ENCODE measurements around the gene EPB41L4B.
"Not testable (repeated sequence)": the region's sequence is repeated elsewhere in the genome, so short reads cannot be mapped to it uniquely, and the experiment has no call there.

EPB41L4B gene

GRCh38 chr9:109244179-109245132, 76.4 kb downstream of the EPB41L4B start:
- DNase-seq (ENCODE audit: low read depth) = no peak

DNA sequence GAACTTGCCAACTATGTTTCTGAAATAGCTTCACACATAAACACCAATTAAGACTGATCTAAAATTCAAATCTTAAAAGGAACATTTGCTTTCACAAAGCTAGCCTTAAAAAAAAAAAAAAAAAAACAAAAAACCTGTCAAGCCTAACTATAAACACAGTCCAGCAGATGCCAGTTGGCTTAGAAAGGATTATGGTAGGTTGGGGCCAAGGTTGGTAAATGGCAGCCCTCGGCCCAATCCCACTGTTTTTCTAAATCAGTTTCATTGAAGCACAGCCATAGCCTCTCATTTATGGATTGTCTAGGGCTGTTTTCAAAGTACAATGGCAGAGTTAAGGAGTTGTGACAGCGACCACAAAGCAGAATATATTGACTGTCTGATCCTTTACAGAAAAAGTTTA, 78.1 kb downstream of the EPB41L4B start:
- DNase-seq (ENCODE audit: low read depth) = no peak

- DNase-seq (ENCODE audit: low read depth) = no peak
Measured at GRCh38 chr9:109242014-109242413, 78.8 kb downstream of the EPB41L4B start.

DNA sequence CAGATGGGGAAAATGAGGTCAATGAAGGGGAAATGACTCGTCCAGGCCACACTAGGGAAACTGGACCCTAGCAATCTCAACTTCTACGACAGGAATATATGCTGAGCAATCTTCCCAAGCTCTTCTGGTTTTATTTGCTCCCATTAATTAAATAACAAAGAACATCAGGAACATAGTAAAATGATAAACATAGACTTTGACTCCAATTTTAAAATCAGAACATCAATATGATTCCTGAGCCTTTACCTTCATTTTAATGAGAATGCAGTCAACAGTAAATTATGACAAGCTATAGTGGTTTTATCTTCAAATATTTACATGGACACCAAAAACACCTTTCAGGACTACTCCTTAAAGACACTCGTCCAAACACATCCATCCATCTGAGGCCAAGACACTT, 79.7 kb downstream of the EPB41L4B start:
- DNase-seq (ENCODE audit: low read depth) = no peak

- no peak for DNase-seq (ENCODE audit: low read depth)
Measured at GRCh38 chr9:109239240-109239639, 81.6 kb downstream of the EPB41L4B start.

DNA sequence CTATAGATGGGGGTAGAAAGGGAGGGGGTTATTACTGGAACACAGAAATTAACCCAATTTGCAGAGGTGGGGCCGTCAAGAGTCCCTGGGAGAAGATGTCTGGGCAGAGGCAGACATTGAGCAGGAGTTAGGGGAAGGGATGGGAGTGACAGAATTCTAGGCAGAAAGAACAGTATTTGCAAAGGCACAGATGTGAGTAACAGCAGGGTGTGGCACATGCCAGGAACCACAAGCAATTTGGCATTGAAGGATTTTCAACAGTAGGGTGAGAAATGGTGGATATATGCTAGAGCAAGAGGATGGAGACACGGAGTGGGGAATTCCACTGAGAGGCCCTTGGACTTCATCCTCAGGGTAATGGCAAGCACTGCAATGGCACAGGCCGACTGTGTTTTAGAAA, 82.2 kb downstream of the EPB41L4B start:
- DNase-seq (ENCODE audit: low read depth) = no peak

GRCh38 chr9:109238125-109238524, 82.7 kb downstream of the EPB41L4B start:
- DNase-seq (ENCODE audit: low read depth) = no peak

- no peak for DNase-seq (ENCODE audit: low read depth)
Measured at GRCh38 chr9:109232449-109233237, 88.2 kb downstream of the EPB41L4B start.

GRCh38 chr9:109231593-109231992, 89.3 kb downstream of the EPB41L4B start:
- no peak for DNase-seq (ENCODE audit: low read depth)

DNA sequence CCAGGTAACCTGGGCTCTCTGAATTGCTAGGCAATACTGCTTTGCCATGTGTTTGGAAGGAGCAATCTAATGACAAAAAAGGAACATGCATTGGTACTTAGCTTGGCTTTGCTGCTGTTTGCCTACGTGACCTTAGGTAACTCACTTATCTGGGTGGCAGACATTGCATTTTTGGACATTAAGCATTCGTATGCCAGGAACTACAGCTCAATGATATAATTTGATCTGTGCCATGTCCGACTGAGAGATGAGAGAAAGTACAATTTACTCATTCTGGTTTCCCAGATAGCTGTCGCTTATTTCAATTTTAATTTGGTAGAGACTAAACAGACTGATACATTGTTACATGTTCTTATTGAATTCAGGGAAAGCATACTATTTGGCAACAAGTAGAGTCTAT, 90.6 kb downstream of the EPB41L4B start:
- DNase-seq (ENCODE audit: low read depth) = no peak

GRCh38 chr9:109229682-109230081, 91.2 kb downstream of the EPB41L4B start:
- no peak for DNase-seq (ENCODE audit: low read depth)

- DNase-seq (ENCODE audit: low read depth) = no peak
Measured at GRCh38 chr9:109228093-109228642, 92.7 kb downstream of the EPB41L4B start.

DNA sequence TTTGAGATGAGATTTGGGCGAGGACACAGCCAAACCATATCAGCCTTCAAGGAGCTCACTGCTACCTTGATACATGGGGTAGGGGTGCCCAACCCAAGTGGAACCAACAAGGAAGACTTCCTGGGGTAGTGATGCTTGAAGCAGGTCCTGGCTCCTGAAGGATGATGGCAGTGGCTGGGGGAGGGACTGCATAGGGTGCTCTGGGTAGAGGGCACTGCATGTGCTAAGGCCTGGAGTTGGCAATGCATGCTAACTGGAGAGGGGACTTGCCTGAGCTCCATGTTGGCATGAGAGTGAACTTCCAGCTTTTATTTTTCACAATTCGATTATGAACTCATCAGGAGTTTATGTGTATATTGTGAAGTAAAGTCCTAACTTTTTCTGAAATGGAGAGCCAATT, 95.2 kb downstream of the EPB41L4B start:
- no peak for DNase-seq (ENCODE audit: low read depth)

GRCh38 chr9:109224751-109225150, 96.1 kb downstream of the EPB41L4B start:
- no peak for DNase-seq (ENCODE audit: low read depth)

- DNase-seq (ENCODE audit: low read depth) = not testable (repeated sequence)
Measured at GRCh38 chr9:109218242-109218641, 102.6 kb downstream of the EPB41L4B start.

DNA sequence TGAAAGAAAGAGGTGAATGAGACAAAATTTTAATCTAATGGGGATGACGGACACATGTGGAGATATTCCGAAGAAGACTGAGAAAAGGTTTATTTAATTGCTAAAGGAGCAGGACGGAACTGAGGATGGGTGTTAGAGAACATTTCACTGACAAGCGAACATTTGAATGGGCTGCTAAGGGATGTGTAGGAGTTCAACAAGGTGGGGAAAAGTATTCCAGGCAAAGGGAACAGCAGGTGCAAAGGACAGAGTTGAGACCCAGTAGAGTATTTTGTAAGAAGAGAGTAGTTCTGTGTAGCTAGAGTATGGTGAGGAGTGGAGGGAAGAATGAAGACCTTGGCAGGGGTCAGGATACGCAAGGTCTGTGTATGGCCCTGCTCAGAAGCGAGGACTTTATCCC, 106.4 kb downstream of the EPB41L4B start:
- no peak for DNase-seq (ENCODE audit: low read depth)

DNA sequence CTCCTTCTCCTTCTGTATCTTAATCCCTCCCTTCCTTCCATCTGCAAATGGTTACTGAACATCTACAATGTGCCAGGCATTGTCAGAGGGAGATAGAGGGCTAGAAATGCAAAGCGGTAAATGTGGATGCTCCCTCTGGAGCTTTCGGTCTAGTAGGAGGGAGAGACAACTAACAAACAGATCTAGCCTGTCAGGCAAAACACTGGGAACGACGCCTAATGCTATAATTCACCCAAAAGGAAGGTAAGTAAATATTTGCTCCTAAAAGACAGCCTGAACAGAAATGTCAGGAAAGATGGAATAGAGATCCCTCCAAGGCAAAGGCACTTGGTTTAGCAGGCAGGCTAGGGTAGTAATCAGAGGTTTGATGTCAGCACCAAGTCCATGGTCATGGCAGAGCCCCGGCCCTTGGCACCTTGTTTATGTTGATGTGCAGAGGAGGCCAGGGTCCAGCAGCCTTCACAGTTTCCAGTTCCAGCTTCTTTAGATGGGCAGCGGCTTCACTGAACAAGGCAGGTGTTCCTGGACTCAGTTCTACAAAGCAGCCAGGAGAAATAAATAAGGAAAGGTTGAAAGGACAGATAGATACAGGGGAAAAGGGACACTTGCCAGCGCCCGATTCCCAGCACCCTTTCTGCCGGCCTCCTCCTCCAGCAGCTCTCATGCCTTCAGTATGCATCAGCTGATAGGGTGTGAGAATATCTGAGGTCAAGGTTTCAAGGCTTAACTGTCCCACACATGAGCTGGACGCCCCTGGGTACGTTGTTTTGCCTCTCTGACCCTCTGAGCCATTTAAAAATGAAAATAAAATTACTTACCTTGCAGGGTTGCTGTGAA, 107.4 kb downstream of the EPB41L4B start:
- DNase-seq (ENCODE audit: low read depth) = no peak

DNA sequence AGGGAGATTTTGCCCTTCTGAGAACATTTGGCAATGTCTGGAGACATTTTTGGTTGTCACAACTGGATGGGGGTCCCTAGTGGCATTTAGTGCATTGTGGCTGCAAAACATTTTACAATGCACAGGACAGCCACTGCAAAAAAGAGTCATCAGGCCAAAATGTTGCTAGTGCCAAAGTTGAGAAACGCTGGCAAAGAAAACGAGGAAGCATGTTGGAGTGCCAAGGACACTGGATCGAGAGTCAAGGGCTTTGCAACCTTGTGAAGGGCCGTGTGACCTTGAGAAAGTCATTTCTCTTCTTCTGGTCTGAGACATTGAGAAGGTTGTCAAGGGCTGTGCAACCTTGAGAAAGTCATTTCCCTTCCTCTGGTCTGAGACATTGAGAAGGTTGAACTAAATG, 108.1 kb downstream of the EPB41L4B start:
- no peak for DNase-seq (ENCODE audit: low read depth)

GRCh38 chr9:109206670-109207069, 114.2 kb downstream of the EPB41L4B start:
- no peak for DNase-seq (ENCODE audit: low read depth)

DNA sequence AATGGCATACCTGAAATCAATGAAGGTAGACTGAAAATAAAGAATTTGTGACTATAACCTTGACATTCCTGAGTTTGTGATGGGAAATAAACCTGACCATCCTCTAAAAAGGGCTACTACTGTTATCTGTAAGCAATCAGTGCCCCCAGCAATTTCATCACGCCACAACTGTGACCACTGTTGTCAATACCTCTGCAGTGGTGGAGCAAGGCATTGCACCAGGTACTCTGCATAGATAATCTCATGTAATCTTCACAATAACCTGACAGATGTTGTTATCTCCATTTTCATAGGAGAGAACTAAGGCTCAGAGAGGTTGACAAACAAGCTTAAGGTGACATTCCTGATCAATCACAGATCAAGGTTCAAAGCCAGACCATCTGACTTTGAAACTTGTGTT, 115.3 kb downstream of the EPB41L4B start:
- no peak for DNase-seq (ENCODE audit: low read depth)

GRCh38 chr9:109203761-109204360, 117.0 kb downstream of the EPB41L4B start:
- no peak for DNase-seq (ENCODE audit: low read depth)

All from GM04503 (cell line).